Activated CD4-positive, alpha-beta T cell treated with anti-CD3 and anti-CD28 coated beads, Interleukin-2, amount 10 ng/mL, durations not matched to agents 24 days and 14 days (primary cell): ENCODE results near the gene ATP6V0E1. TPM values are rescaled to one million over a fixed set of nuclear protein-coding genes. Genes with fewer than 3 reads are reported as not detected.
"Not testable (repeated sequence)": the region's sequence is repeated elsewhere in the genome, so short reads cannot be mapped to it uniquely, and the experiment has no call there.

Experiments used
- DNase-seq: peaks from one replicate; pipeline ENCODE4 v3.0.0; 2022
- H3K27ac Mint-ChIP-seq: one replicate; pipeline ENCODE4 v1.8.0; 2022; ENCODE audit warnings: mild to moderate bottlenecking, mixed read lengths
- H3K27me3 Mint-ChIP-seq: one replicate; pipeline ENCODE4 v1.8.0; 2022; ENCODE audit warnings: mixed read lengths
- H3K36me3 Mint-ChIP-seq: one replicate; pipeline ENCODE4 v1.8.0; 2022; ENCODE audit warnings: low read depth, mild to moderate bottlenecking, mixed read lengths
- H3K4me1 Mint-ChIP-seq: one replicate; pipeline ENCODE4 v1.8.0; 2021; ENCODE audit warnings: mixed read lengths
- H3K4me3 Mint-ChIP-seq: one replicate; pipeline ENCODE4 v1.8.0; 2022; ENCODE audit warnings: mild to moderate bottlenecking, moderate library complexity, mixed read lengths
- H3K9me3 Mint-ChIP-seq: one replicate; pipeline ENCODE4 v1.8.0; 2021; ENCODE audit warnings: mixed read lengths
- intact Hi-C: fragments of 100-400 bp; cut with micrococcal nuclease; formaldehyde crosslinking; loops from one replicate; pipeline ENCODE4 v1.15.1; 2023
- total RNA-seq: library from RNA; stranded (reverse); gene quantifications from 2 replicates; pipeline ENCODE4 v1.2.3, GENCODE V29; 2022

The ATP6V0E1 gene
- total RNA-seq, 1 donor from 2014 or later: 147 TPM

GRCh38 chr5:173001229-173001841 lies 17.8 kb downstream of the ATP6V0E1 start:
- Mint-ChIP-seq H3K4me1 (peaks cover 37% of the 10 kb centered on the region), H3K9me3 (no peaks in the 10 kb centered on the region), H3K4me3 (no peak overlapping the region), H3K36me3 (peaks cover 21% of the 10 kb centered on the region), H3K27me3 (no peaks in the 10 kb centered on the region), H3K27ac (peak overlapping the region; percentile 26)
- intact Hi-C loops: no loop called here
- DNase-seq: peak; percentile 61

GRCh38 chr5:173003360-173003759 lies 19.8 kb downstream of the ATP6V0E1 start:
- no peak overlapping the region for H3K4me3 Mint-ChIP-seq
- intact Hi-C loops: no loop called here

GRCh38 chr5:173004013-173004412 lies 20.4 kb downstream of the ATP6V0E1 start:
- H3K27ac Mint-ChIP-seq: no peak overlapping the region

More at GRCh38 chr5:173003360-173003759, 19.8 kb downstream of the ATP6V0E1 start:
- no peak for DNase-seq
- peaks cover 39% of the 10 kb centered on the region for H3K4me1 Mint-ChIP-seq
- no peak overlapping the region for H3K27ac Mint-ChIP-seq
- H3K27me3 Mint-ChIP-seq: no peaks in the 10 kb centered on the region
- H3K36me3 Mint-ChIP-seq: peaks cover 13% of the 10 kb centered on the region
- H3K9me3 Mint-ChIP-seq: no peaks in the 10 kb centered on the region

GRCh38 chr5:173004447-173004846 lies 20.9 kb downstream of the ATP6V0E1 start:
- peaks cover 39% of the 10 kb centered on the region for H3K4me1 Mint-ChIP-seq

More at GRCh38 chr5:173004013-173004412, 20.4 kb downstream of the ATP6V0E1 start:
- Mint-ChIP-seq H3K36me3 (peaks cover 11% of the 10 kb centered on the region), H3K9me3 (no peaks in the 10 kb centered on the region), H3K4me3 (no peak overlapping the region), H3K27me3 (no peaks in the 10 kb centered on the region), H3K4me1 (peaks cover 39% of the 10 kb centered on the region)
- DNase-seq: no peak
- intact Hi-C loops: no loop called here

GRCh38 chr5:173010021-173010420 lies 26.4 kb downstream of the ATP6V0E1 start:
- H3K4me1 Mint-ChIP-seq: peaks cover 23% of the 10 kb centered on the region
- H3K9me3 Mint-ChIP-seq: no peaks in the 10 kb centered on the region
- no peak for DNase-seq
- H3K27ac Mint-ChIP-seq: peak overlapping the region; percentile 11
- intact Hi-C loops: no loop called here
- H3K27me3 Mint-ChIP-seq: no peaks in the 10 kb centered on the region
- no peak overlapping the region for H3K4me3 Mint-ChIP-seq
- H3K36me3 Mint-ChIP-seq: peaks cover 9% of the 10 kb centered on the region

More at GRCh38 chr5:173004447-173004846, 20.9 kb downstream of the ATP6V0E1 start:
- intact Hi-C loops: no loop called here
- H3K27me3 Mint-ChIP-seq: no peaks in the 10 kb centered on the region
- no peak overlapping the region for H3K4me3 Mint-ChIP-seq
- DNase-seq: no peak
- no peaks in the 10 kb centered on the region for H3K9me3 Mint-ChIP-seq
- peaks cover 11% of the 10 kb centered on the region for H3K36me3 Mint-ChIP-seq
- no peak overlapping the region for H3K27ac Mint-ChIP-seq

- DNase-seq: no peak
- Mint-ChIP-seq H3K9me3 (no peaks in the 10 kb centered on the region), H3K4me1 (peaks cover 26% of the 10 kb centered on the region), H3K27ac (peak overlapping the region; percentile 13), H3K36me3 (peaks cover 11% of the 10 kb centered on the region), H3K27me3 (no peaks in the 10 kb centered on the region), H3K4me3 (no peak overlapping the region)
- intact Hi-C loops: no loop called here
Measured at GRCh38 chr5:173010547-173011464, 27.2 kb downstream of the ATP6V0E1 start.

- H3K36me3 Mint-ChIP-seq: peaks cover 11% of the 10 kb centered on the region
Measured at GRCh38 chr5:173011566-173011965, 28.0 kb downstream of the ATP6V0E1 start.

GRCh38 chr5:173012882-173013281 lies 29.3 kb downstream of the ATP6V0E1 start:
- Mint-ChIP-seq H3K9me3 (no peaks in the 10 kb centered on the region), H3K27ac (no peak overlapping the region), H3K27me3 (no peaks in the 10 kb centered on the region), H3K36me3 (peaks cover 13% of the 10 kb centered on the region), H3K4me1 (peaks cover 34% of the 10 kb centered on the region), H3K4me3 (no peak overlapping the region)
- no peak for DNase-seq
- intact Hi-C loops: no loop called here

More at GRCh38 chr5:173011566-173011965, 28.0 kb downstream of the ATP6V0E1 start:
- Mint-ChIP-seq H3K4me3 (no peak overlapping the region), H3K9me3 (no peaks in the 10 kb centered on the region), H3K27ac (no peak overlapping the region), H3K4me1 (peaks cover 32% of the 10 kb centered on the region), H3K27me3 (no peaks in the 10 kb centered on the region)
- intact Hi-C loops: no loop called here
- DNase-seq: no peak

GRCh38 chr5:173014671-173015070 lies 31.1 kb downstream of the ATP6V0E1 start:
- H3K4me3 Mint-ChIP-seq: no peak overlapping the region
- no peaks in the 10 kb centered on the region for H3K27me3 Mint-ChIP-seq
- H3K36me3 Mint-ChIP-seq: peaks cover 17% of the 10 kb centered on the region
- H3K27ac Mint-ChIP-seq: no peak overlapping the region
- no peaks in the 10 kb centered on the region for H3K9me3 Mint-ChIP-seq
- no peak for DNase-seq
- intact Hi-C loops: no loop called here
- peaks cover 34% of the 10 kb centered on the region for H3K4me1 Mint-ChIP-seq

GRCh38 chr5:173015192-173015591 lies 31.6 kb downstream of the ATP6V0E1 start:
- Mint-ChIP-seq H3K27ac (no peak overlapping the region), H3K9me3 (no peaks in the 10 kb centered on the region), H3K27me3 (no peaks in the 10 kb centered on the region), H3K4me1 (peaks cover 30% of the 10 kb centered on the region), H3K4me3 (no peak overlapping the region), H3K36me3 (peaks cover 17% of the 10 kb centered on the region)
- intact Hi-C loops: no loop called here
- DNase-seq: no peak

- Mint-ChIP-seq H3K36me3 (peaks cover 20% of the 10 kb centered on the region), H3K4me3 (no peak overlapping the region), H3K9me3 (no peaks in the 10 kb centered on the region), H3K27ac (peak overlapping the region; percentile 68), H3K4me1 (peaks cover 25% of the 10 kb centered on the region), H3K27me3 (no peaks in the 10 kb centered on the region)
- intact Hi-C loops: no loop called here
- no peak for DNase-seq
Measured at GRCh38 chr5:173015598-173016455, 32.3 kb downstream of the ATP6V0E1 start.

- peaks cover 25% of the 10 kb centered on the region for H3K4me1 Mint-ChIP-seq
- intact Hi-C loops: no loop called here
- no peaks in the 10 kb centered on the region for H3K9me3 Mint-ChIP-seq
- no peak for DNase-seq
- H3K27me3 Mint-ChIP-seq: no peaks in the 10 kb centered on the region
- peak overlapping the region; percentile 81 for H3K27ac Mint-ChIP-seq
- no peak overlapping the region for H3K4me3 Mint-ChIP-seq
- peaks cover 27% of the 10 kb centered on the region for H3K36me3 Mint-ChIP-seq
Measured at GRCh38 chr5:173016598-173017046, 33.1 kb downstream of the ATP6V0E1 start.

- DNase-seq, H3K9me3 Mint-ChIP-seq, H3K4me3 Mint-ChIP-seq, H3K27me3 Mint-ChIP-seq, intact Hi-C loops: not testable (repeated sequence)
- Mint-ChIP-seq H3K4me1 (peaks cover 24% of the 10 kb centered on the region), H3K36me3 (peaks cover 28% of the 10 kb centered on the region), H3K27ac (peak overlapping the region; percentile 81)
Measured at GRCh38 chr5:173017087-173017486, 33.5 kb downstream of the ATP6V0E1 start.
